Endothelial cell of umbilical vein (primary cell): ENCODE results near the gene SC5D.
A peak's percentile ranks its signal among the peaks of the same experiment; 100 is the strongest.

Experiments used
- TF ChIP-seq, protein P1 (sequence below), 2 donors: IDR thresholded peaks; 1 replicate in 1 of 2; 2 replicates in 1 of 2; pipeline ENCODE4 v1.5.1; 2011; ENCODE audit warnings: low read length in 2 of 2, mild to moderate bottlenecking in 2 of 2, moderate library complexity in 2 of 2, control low read depth in 1 of 2, inconsistent platforms in 1 of 2, low read depth in 1 of 2; ENCODE audit not compliant: insufficient read depth in 1 of 2; ENCODE audit errors: extremely low read depth in 1 of 2
- TF ChIP-seq, protein P2 (sequence below): IDR thresholded peaks from 2 replicates; pipeline ENCODE4 v1.6.1; 2011; ENCODE audit not compliant: insufficient read depth, insufficient read length

DNA sequence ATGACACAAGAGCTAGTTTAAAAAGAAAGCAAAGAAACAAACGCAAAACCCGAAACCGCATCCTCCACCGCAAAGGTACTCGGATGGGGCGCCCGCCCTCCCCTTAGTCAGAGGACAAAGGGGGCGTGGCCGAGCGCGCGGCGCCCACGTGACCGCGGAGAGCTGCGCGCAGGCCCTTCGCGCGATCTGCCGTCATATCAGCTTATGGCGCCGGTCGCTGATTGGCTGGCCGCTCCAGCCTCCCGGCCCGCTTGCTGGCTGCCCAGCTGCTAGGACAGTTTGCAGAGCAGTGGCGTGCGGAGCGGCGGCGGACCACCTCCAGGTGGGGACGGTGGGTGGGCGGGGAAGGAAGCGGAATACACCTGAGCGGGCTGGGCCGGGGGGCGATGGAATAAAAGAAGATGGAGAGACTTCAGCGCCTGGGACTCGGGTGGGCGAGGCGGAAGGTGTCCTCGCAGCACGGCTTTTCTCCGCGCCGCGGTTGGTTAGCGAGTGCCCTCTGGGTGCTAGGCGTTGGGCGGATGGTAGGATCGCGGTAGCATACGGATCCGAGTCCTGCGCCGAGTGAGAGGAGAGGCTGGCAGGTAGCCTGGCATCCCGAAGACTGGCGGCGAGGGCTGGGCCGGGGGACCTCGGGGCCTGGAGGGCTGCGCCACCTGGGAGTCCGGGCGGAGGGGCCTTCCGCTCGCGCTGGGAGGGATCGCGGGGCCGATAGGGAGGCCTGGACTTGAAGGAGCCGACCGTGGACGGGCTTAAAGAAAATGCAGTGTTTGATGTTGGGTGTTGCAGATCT is at the start of gene SC5D:
- TF ChIP-seq, protein P1, sequence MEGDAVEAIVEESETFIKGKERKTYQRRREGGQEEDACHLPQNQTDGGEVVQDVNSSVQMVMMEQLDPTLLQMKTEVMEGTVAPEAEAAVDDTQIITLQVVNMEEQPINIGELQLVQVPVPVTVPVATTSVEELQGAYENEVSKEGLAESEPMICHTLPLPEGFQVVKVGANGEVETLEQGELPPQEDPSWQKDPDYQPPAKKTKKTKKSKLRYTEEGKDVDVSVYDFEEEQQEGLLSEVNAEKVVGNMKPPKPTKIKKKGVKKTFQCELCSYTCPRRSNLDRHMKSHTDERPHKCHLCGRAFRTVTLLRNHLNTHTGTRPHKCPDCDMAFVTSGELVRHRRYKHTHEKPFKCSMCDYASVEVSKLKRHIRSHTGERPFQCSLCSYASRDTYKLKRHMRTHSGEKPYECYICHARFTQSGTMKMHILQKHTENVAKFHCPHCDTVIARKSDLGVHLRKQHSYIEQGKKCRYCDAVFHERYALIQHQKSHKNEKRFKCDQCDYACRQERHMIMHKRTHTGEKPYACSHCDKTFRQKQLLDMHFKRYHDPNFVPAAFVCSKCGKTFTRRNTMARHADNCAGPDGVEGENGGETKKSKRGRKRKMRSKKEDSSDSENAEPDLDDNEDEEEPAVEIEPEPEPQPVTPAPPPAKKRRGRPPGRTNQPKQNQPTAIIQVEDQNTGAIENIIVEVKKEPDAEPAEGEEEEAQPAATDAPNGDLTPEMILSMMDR (IDR thresholded peaks at IDR 0.05; ENCODE audit: extremely low read depth in 1 of 2, insufficient read depth in 1 of 2, low read depth in 1 of 2, low read length in 2 of 2) = no peak
- TF ChIP-seq, protein P2, sequence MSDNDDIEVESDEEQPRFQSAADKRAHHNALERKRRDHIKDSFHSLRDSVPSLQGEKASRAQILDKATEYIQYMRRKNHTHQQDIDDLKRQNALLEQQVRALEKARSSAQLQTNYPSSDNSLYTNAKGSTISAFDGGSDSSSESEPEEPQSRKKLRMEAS = peak; percentile 96
